LNCAP (cell line): ENCODE results near the gene SLC6A11.

ENCODE experiments used
- CTCF ChIP-seq: fragments of 450-650 bp; IDR thresholded peaks from 2 replicates; pipeline ENCODE4 v1.5.1; 2017; ENCODE audit warnings: mild to moderate bottlenecking

SLC6A11 gene

GRCh38 chr3:10933805-10934481 is 117.9 kb downstream of the SLC6A11 start:
- no peak for TF ChIP-seq CTCF

- no peak for TF ChIP-seq CTCF
Observed at GRCh38 chr3:10935028-10935427, 119.0 kb downstream of the SLC6A11 start.

DNA sequence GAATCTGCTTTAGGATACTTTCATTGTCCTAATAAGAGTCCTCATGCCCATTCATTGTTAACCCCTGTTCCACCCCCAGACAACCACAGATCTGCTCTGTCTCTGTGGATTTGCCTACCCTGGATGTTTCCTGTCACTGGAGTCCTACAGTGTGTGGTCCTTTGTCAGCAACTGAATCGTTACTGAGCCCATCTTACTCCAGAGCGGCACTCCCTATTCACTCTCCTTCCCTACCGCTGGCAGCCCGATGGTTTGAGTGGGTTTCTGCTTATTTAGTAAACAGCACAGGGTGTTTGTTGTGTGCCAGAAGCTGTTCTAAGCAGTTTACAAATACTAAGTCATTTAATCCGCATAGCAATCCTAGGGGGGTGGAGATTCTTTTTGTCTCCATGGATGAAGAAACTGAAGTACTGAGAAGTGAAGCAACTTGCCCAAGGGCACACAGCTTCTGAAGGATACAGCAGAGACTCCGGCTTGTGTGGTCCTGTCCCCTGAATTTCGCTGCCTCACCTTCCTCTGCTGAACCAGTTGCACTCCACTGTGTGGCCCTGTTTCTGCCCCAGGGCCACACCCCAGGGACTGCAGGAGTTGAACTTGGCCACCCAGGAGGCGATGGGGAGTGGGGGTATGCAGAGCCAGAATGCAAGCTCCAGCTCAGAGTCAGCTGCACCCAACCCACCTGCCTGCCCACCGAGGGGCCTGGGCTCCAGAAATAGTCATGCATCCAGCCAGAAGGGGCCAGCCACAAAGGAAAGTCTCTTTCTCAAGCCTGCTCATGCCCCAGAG is 120.0 kb downstream of the SLC6A11 start:
- no peak for TF ChIP-seq CTCF

DNA sequence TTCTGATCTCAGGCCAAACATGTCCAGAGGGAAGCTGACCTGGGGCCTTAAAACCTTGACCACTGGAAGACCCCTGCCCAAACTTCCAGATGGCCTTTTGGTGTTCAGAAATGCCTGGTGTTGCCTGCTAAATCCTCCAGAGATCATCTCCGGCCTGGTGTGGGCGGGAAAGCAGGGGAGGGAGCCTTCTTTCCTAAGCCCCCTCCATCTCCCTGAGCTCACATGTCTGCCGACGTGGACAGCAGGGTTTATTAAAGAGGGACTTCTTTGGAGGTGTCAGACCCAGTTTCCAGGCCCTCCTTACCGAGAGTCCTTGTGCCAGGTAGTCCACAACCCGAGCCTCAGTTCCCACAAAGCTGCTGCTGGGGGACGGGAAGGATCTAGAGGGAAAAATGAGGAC is 120.7 kb downstream of the SLC6A11 start:
- TF ChIP-seq CTCF: no peak

DNA sequence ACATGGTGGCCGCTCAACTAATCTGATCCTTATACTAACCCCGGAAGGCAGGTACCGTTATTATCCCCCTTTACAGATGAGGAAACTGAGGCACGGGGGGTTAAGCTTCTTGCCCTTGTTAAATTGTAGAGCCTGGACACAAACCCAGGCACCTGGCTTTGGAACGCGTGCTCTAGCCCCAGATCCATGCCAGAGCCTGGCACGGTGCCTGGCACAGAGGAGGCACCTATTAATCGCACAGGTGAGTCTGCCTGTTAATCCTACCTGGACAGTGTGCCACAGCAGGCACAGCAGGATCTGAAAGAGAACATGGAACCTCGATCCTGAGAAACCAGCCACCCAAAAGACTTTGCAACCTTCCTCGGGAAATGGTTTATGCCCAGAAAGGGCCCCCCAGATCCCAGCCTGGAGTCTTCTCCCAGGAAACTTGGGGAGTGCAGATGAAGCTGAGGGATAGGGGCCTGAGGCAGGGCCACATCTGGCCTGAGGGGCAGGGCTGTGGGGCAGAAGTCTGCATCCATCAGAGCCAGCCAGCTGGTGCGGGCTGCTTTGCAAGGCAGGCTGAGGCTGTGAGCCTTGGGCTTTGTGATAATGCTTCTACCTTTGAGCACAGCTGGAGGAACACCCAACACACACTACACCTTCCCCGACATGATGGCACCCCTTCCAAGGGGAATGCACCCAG is 121.3 kb downstream of the SLC6A11 start:
- TF ChIP-seq CTCF: no peak

- TF ChIP-seq CTCF: no peak
Observed at GRCh38 chr3:10939556-10939955, 123.5 kb downstream of the SLC6A11 start.

DNA sequence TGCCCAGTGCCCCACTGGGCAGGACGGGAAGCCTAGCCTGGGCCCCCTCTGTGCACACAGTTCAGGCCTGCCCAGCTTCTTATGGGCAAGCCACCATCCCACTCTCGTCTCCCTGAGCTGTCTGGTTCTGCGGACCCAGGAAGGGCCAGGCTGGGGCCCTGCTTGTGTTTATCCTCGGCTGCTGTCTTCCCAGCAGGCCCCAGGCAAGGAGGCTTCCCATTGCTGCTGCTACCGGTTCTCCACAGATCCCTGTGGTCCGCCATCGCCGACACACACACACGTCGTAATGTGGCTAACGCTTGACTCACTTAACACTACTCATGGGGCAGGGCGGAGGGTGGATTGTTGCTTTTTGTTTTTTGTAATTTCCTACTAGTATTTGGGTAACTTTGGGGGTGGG is 124.1 kb downstream of the SLC6A11 start:
- TF ChIP-seq CTCF: no peak
